ENCODE data around the gene OR10A4. TPM values are rescaled to one million over a fixed set of nuclear protein-coding genes. Genes with fewer than 3 reads are reported as not detected.

The OR10A4 gene
- total and polyA plus RNA-seq, 10 of the 15 experiments (the other 5 are each of a cell fraction or from before 2014, with no cell fraction given), result not detected

DNA sequence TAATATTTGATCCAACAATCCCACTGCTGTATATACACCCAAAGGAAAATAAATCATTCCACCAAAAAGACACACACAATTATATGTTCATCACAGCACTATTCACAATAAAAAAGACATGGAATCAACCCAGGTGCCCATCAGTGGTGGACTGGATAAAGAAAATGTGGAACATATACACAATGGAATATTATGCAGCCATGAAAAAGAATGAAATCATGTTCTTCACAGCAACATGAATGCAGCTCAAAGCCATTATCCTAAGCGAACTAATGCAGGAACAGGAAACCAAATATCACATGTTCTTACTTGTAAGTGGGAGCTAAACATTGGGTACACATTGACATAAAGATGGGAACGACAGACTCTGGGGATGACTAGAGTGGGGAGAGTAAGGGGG, 43.3 kb downstream of the OR10A4 start:
- BruUV-seq (replicated peaks), result no TSS peak
- WGBS (ENCODE audit: insufficient coverage, insufficient replicate concordance, low lambda C conversion rate, missing lambda C conversion rate), result 42% methylated on average over 2 of the region's 2 CpGs
- H3K9me3 ChIP-seq (replicated peaks; ENCODE audit: control insufficient read depth, insufficient read depth, low read length), result no peaks in the 10 kb centered on the region
- in situ Hi-C loops (cut with MboI) (no loop called here), intact Hi-C loops (cut with micrococcal nuclease; ENCODE audit: unreplicated experiment) (no loop called here)
- H3K4me2 ChIP-seq (ENCODE audit: control insufficient read depth, insufficient read depth), result no peak overlapping the region
- no peaks in the 10 kb centered on the region for H3K79me2 ChIP-seq (ENCODE audit: control insufficient read depth, insufficient read depth, low read length)
- no peak overlapping the region for H3K9ac ChIP-seq (ENCODE audit: control insufficient read depth, insufficient read depth, low read length)
- ChIA-PET CTCF (interaction anchor here (1.4 kb wide), 1 partner anchor 12 kb away, joined by 3 read pairs; no protein-coding TSS in a partner anchor), SMC1A (ENCODE audit: uncharacterized antibody, unreplicated experiment) (no interaction called here), RAD21 (ENCODE audit: unreplicated experiment) (no interaction called here), POLR2A (no interaction called here)
- no peak overlapping the region for H3K4me3 ChIP-seq
- H3K27me3 ChIP-seq (replicated peaks in 1 of 2; ENCODE audit: control insufficient read depth in 2 of 2, insufficient read depth in 2 of 2, low read length in 1 of 2), result no peaks in the 10 kb centered on the region; a peak in 1 of 4 replicates
- no peaks in the 10 kb centered on the region for H3K36me3 ChIP-seq (ENCODE audit: control insufficient read depth in 2 of 2, insufficient read depth in 2 of 2, low read length in 1 of 2)
- FAIRE-seq (no peak), DNase-seq (ENCODE audit: low read depth, low spot score) (no peak), ATAC-seq (no peak)
- H2AFZ ChIP-seq (ENCODE audit: control insufficient read depth, low read depth, low read length), result no peak overlapping the region
- H4K20me1 ChIP-seq (ENCODE audit: control insufficient read depth, insufficient read depth), result no peaks in the 10 kb centered on the region
- H3K27ac ChIP-seq (ENCODE audit: control insufficient read depth, insufficient read depth), result no peak overlapping the region
- no peaks in the 10 kb centered on the region for H3K4me1 ChIP-seq (ENCODE audit: control insufficient read depth, insufficient read depth, low read length)
- TF ChIP-seq MYC (IDR thresholded peaks at IDR 0.05; ENCODE audit: insufficient read depth, insufficient read length, insufficient replicate concordance, low read length, severe bottlenecking) (no peak), CHD4 (IDR thresholded peaks at IDR 0.05) (no peak), NFYB (IDR thresholded peaks at IDR 0.05; ENCODE audit: insufficient read depth, low read depth, low read length) (no peak), SMAD1 (IDR thresholded peaks at IDR 0.05; ENCODE audit: low read depth, partially characterized antibody) (no peak), MEF2A (IDR thresholded peaks at IDR 0.05; ENCODE audit: insufficient read depth, low read depth, low read length) (no peak), TARDBP (IDR thresholded peaks at IDR 0.05; ENCODE audit: borderline replicate concordance) (no peak), SMAD5 (IDR thresholded peaks at IDR 0.05; ENCODE audit: low read depth) (no peak), ZNF217 (IDR thresholded peaks at IDR 0.05) (no peak), SPI1 (IDR thresholded peaks at IDR 0.05; ENCODE audit: borderline replicate concordance, insufficient read depth, low read depth, low read length) (no peak)
- TF ChIP-seq, protein P1, sequence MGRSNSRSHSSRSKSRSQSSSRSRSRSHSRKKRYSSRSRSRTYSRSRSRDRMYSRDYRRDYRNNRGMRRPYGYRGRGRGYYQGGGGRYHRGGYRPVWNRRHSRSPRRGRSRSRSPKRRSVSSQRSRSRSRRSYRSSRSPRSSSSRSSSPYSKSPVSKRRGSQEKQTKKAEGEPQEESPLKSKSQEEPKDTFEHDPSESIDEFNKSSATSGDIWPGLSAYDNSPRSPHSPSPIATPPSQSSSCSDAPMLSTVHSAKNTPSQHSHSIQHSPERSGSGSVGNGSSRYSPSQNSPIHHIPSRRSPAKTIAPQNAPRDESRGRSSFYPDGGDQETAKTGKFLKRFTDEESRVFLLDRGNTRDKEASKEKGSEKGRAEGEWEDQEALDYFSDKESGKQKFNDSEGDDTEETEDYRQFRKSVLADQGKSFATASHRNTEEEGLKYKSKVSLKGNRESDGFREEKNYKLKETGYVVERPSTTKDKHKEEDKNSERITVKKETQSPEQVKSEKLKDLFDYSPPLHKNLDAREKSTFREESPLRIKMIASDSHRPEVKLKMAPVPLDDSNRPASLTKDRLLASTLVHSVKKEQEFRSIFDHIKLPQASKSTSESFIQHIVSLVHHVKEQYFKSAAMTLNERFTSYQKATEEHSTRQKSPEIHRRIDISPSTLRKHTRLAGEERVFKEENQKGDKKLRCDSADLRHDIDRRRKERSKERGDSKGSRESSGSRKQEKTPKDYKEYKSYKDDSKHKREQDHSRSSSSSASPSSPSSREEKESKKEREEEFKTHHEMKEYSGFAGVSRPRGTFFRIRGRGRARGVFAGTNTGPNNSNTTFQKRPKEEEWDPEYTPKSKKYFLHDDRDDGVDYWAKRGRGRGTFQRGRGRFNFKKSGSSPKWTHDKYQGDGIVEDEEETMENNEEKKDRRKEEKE (IDR thresholded peaks at IDR 0.05), result no peak
- TF ChIP-seq, protein P2, sequence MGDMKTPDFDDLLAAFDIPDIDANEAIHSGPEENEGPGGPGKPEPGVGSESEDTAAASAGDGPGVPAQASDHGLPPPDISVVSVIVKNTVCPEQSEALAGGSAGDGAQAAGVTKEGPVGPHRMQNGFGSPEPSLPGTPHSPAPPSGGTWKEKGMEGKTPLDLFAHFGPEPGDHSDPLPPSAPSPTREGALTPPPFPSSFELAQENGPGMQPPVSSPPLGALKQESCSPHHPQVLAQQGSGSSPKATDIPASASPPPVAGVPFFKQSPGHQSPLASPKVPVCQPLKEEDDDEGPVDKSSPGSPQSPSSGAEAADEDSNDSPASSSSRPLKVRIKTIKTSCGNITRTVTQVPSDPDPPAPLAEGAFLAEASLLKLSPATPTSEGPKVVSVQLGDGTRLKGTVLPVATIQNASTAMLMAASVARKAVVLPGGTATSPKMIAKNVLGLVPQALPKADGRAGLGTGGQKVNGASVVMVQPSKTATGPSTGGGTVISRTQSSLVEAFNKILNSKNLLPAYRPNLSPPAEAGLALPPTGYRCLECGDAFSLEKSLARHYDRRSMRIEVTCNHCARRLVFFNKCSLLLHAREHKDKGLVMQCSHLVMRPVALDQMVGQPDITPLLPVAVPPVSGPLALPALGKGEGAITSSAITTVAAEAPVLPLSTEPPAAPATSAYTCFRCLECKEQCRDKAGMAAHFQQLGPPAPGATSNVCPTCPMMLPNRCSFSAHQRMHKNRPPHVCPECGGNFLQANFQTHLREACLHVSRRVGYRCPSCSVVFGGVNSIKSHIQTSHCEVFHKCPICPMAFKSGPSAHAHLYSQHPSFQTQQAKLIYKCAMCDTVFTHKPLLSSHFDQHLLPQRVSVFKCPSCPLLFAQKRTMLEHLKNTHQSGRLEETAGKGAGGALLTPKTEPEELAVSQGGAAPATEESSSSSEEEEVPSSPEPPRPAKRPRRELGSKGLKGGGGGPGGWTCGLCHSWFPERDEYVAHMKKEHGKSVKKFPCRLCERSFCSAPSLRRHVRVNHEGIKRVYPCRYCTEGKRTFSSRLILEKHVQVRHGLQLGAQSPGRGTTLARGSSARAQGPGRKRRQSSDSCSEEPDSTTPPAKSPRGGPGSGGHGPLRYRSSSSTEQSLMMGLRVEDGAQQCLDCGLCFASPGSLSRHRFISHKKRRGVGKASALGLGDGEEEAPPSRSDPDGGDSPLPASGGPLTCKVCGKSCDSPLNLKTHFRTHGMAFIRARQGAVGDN (IDR thresholded peaks at IDR 0.05), result no peak
- TF ChIP-seq, protein P3, sequence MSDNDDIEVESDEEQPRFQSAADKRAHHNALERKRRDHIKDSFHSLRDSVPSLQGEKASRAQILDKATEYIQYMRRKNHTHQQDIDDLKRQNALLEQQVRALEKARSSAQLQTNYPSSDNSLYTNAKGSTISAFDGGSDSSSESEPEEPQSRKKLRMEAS (IDR thresholded peaks at IDR 0.05; ENCODE audit: low read depth, low read length), result no peak
- TF ChIP-seq, protein P4, sequence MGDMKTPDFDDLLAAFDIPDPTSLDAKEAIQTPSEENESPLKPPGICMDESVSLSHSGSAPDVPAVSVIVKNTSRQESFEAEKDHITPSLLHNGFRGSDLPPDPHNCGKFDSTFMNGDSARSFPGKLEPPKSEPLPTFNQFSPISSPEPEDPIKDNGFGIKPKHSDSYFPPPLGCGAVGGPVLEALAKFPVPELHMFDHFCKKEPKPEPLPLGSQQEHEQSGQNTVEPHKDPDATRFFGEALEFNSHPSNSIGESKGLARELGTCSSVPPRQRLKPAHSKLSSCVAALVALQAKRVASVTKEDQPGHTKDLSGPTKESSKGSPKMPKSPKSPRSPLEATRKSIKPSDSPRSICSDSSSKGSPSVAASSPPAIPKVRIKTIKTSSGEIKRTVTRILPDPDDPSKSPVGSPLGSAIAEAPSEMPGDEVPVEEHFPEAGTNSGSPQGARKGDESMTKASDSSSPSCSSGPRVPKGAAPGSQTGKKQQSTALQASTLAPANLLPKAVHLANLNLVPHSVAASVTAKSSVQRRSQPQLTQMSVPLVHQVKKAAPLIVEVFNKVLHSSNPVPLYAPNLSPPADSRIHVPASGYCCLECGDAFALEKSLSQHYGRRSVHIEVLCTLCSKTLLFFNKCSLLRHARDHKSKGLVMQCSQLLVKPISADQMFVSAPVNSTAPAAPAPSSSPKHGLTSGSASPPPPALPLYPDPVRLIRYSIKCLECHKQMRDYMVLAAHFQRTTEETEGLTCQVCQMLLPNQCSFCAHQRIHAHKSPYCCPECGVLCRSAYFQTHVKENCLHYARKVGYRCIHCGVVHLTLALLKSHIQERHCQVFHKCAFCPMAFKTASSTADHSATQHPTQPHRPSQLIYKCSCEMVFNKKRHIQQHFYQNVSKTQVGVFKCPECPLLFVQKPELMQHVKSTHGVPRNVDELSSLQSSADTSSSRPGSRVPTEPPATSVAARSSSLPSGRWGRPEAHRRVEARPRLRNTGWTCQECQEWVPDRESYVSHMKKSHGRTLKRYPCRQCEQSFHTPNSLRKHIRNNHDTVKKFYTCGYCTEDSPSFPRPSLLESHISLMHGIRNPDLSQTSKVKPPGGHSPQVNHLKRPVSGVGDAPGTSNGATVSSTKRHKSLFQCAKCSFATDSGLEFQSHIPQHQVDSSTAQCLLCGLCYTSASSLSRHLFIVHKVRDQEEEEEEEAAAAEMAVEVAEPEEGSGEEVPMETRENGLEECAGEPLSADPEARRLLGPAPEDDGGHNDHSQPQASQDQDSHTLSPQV (IDR thresholded peaks at IDR 0.05), result no peak
